Stimulated activated CD8-positive, alpha-beta memory T cell treated with anti-CD3 and anti-CD28 coated beads, Interleukin-15, amount 100 ng/mL, for 1 hour (primary cell): Measurements from ENCODE around the gene ARHGEF28.

Experiments used
- DNase-seq: peaks from one replicate; pipeline ENCODE4 v3.0.0-alpha.2; 2020; ENCODE audit warnings: low read depth

Gene ARHGEF28

GRCh38 chr5:73900566-73900965 is 274.6 kb downstream of the ARHGEF28 start:
- DNase-seq: no peak

GRCh38 chr5:73901043-73901442 is 275.0 kb downstream of the ARHGEF28 start:
- DNase-seq: no peak

GRCh38 chr5:73901455-73901854 is 275.5 kb downstream of the ARHGEF28 start:
- no peak for DNase-seq

- no peak for DNase-seq
Measured at GRCh38 chr5:73902327-73903051, 276.5 kb downstream of the ARHGEF28 start.

GRCh38 chr5:73903169-73903568 is 277.2 kb downstream of the ARHGEF28 start:
- no peak for DNase-seq

GRCh38 chr5:73906277-73906676 is 280.3 kb downstream of the ARHGEF28 start:
- DNase-seq: no peak

GRCh38 chr5:73907164-73907563 is 281.2 kb downstream of the ARHGEF28 start:
- DNase-seq: no peak

- no peak for DNase-seq
Measured at GRCh38 chr5:73908395-73908794, 282.4 kb downstream of the ARHGEF28 start.

GRCh38 chr5:73908846-73909245 is 282.9 kb downstream of the ARHGEF28 start:
- no peak for DNase-seq

- DNase-seq: no peak
Measured at GRCh38 chr5:73909474-73909873, 283.5 kb downstream of the ARHGEF28 start.

GRCh38 chr5:73911761-73912393 is 285.9 kb downstream of the ARHGEF28 start:
- DNase-seq: no peak

- DNase-seq: no peak
Measured at GRCh38 chr5:73912821-73913271, 286.9 kb downstream of the ARHGEF28 start.

- no peak for DNase-seq
Measured at GRCh38 chr5:73913971-73914370, 288.0 kb downstream of the ARHGEF28 start.

- DNase-seq: no peak
Measured at GRCh38 chr5:73915345-73915744, 289.3 kb downstream of the ARHGEF28 start.

- no peak for DNase-seq
Measured at GRCh38 chr5:73917433-73917832, 291.4 kb downstream of the ARHGEF28 start.

GRCh38 chr5:73917891-73918290 is 291.9 kb downstream of the ARHGEF28 start:
- DNase-seq: no peak

GRCh38 chr5:73918791-73919221 is 292.8 kb downstream of the ARHGEF28 start:
- no peak for DNase-seq

GRCh38 chr5:73921741-73922140 is 295.7 kb downstream of the ARHGEF28 start:
- no peak for DNase-seq

- no peak for DNase-seq
Measured at GRCh38 chr5:73922224-73922623, 296.2 kb downstream of the ARHGEF28 start.

- DNase-seq: no peak
Measured at GRCh38 chr5:73922875-73923557, 297.0 kb downstream of the ARHGEF28 start.

- DNase-seq: no peak
Measured at GRCh38 chr5:73928476-73929070, 302.6 kb downstream of the ARHGEF28 start.

- DNase-seq: no peak
Measured at GRCh38 chr5:73935719-73936118, 309.7 kb downstream of the ARHGEF28 start.
